Measurements from ENCODE around the gene PPP1R27.
A peak's percentile ranks its signal among the peaks of the same experiment; 100 is the strongest.

PPP1R27 gene

DNA sequence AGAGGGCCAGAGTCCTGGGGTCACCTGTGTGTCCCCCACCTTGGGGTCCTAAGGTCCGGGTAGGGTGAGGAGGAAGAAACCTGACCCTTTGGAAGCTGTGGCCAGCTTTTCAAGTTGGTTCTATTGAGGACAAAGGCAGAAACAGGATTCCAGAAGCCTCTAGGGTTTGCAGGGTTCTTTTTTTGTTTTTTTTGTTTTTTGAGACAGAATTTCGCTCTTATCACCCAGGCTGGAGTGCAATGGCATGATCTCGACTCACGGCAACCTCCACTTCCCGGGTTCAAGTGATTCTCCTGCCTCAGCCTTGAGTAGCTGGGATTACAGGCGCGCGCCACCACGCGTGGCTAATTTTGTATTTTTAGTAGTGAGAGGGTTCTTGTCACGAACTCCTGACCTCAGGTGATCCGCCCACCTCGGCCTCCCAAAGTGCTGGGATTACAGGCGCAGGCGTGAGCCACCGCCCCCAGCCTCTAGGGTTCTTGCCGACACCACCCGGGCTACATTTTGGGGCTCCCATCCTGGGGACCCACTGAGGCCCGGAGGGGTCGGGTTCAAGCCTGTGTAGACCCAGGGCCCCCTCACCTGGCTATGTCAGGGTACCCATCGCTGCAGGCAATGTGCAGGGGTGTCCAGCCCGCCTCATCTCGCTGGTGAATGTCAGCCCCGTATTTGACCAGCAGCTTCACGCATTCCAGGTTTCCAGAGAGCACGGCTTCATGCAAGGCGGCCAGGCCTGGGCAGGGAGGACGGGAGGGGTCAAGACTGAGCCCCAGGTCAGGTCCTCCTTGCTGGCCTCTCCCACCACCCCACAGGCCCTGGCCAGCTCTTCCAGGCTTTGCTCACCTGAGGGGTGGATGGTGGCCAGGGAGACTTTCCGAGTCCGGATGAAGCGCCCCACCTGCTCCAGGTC, 674 bp downstream of the PPP1R27 start:
- Histone ChIP-seq H3K36me3 (ENCODE audit: control insufficient read depth in 4 of 4, insufficient read depth in 4 of 4, low read length in 3 of 4) (peaks cover 0 to 4% (median 0%) of the 10 kb centered on the region in 4 experiments), H3K9me3 (ENCODE audit: control extremely low read depth in 1 of 5, control insufficient read depth in 4 of 5, insufficient read depth in 2 of 5, low read depth in 1 of 5, low read length in 4 of 5) (no peaks in the 10 kb centered on the region), H3K4me3 (ENCODE audit: control insufficient read depth in 1 of 7, extremely low read depth in 1 of 7, insufficient read depth in 4 of 7, low read depth in 2 of 7, low read length in 6 of 7) (peak overlapping the region; percentile 13 to 81 (median 54)), H3K27me3 (replicated peaks in 2 of 5; ENCODE audit: control insufficient read depth in 4 of 5, insufficient read depth in 5 of 5, low read length in 4 of 5) (no peaks in the 10 kb centered on the region), H3K4me1 (ENCODE audit: control extremely low read depth in 1 of 4, control insufficient read depth in 4 of 4, insufficient read depth in 4 of 4, low read length in 3 of 4) (peaks cover 0 to 34% (median 27%) of the 10 kb centered on the region in 4 experiments), H3K27ac (ENCODE audit: insufficient read depth in 1 of 2, low read depth in 1 of 2, low read length in 2 of 2, poor library complexity in 1 of 2, severe bottlenecking in 2 of 2) (peak overlapping the region in 1 of 2 experiments; percentile 91)
- POLR2A ChIA-PET = interaction anchor here (1.1 to 1.5 kb wide), 2 partner anchors 9 to 18 kb away, joined by 3 to 4 read pairs; no protein-coding TSS in a partner anchor
- DNase-seq = no peak
- CTCF ChIA-PET = interaction anchor here (0.9 to 2.9 kb wide), 2 partner anchors 12 to 19 kb away, joined by 3 to 9 read pairs; no protein-coding TSS in a partner anchor
- WGBS (ENCODE audit: insufficient coverage) = 84% methylated on average over 24 of the region's 31 CpGs

DNA sequence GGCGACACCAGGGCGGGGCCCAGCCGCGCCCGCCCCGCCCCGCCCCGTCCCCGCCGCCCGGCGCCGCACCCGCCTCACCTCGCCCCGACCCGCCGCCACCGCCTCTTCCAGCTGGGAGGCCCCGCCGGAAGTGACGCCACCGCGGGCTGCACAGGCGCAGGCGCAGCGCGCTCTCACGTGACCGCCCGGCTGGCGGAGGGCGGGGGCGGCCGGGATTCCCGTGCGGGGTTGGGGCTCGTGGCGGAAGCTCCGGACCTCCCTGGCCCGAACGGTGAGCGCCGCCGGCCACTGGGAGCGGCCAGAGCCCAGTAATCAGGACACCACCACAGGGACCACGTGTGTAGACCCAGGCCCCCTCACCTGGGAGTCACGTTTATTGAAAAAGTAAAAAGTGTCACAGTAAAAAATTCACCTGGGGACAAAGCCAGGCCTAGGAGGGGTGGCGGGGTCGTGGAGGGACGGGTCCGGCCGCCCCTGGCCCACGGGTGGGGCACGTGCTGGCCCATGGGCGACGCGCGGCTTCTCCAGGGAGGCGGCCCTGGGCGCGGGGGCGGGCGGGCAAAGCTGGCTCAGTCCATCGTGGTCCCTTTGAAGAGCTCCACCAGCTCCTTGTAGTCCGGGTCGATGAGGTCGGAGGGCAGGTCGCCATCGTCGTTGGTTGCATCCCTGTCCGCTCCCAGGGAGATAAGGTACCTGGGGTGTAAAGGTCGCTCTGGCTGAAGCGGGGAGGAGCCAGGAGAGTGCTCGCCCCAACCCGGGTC, 1.5 kb downstream of the PPP1R27 start, which contains the start of gene MCRIP1:
TSS of gene MCRIP1 (minus strand) at position 132 of the 761 bp plus-strand sequence. CDS start 8,785 bp downstream, outside the sequence.
- peak; percentile 91 to 94 (median 93) for DNase-seq
- H3K4me1 ChIP-seq (ENCODE audit: control extremely low read depth in 1 of 4, control insufficient read depth in 4 of 4, insufficient read depth in 4 of 4, low read length in 3 of 4) = peaks cover 0 to 40% (median 27%) of the 10 kb centered on the region in 4 experiments
- WGBS (ENCODE audit: insufficient coverage) = under 1% methylated on average over 58 of the region's 76 CpGs
- H3K4me3 ChIP-seq (ENCODE audit: control insufficient read depth in 1 of 7, extremely low read depth in 1 of 7, insufficient read depth in 4 of 7, low read depth in 2 of 7, low read length in 6 of 7) = peak within 1 kb of the TSS; percentile 45 to 81 (median 77)
- peak within 1 kb of the TSS; percentile 78 to 91 for H3K27ac ChIP-seq (ENCODE audit: insufficient read depth in 1 of 2, low read depth in 1 of 2, low read length in 2 of 2, poor library complexity in 1 of 2, severe bottlenecking in 2 of 2)
- no peaks in the 10 kb centered on the region for H3K9me3 ChIP-seq (ENCODE audit: control extremely low read depth in 1 of 5, control insufficient read depth in 4 of 5, insufficient read depth in 2 of 5, low read depth in 1 of 5, low read length in 4 of 5)
- no peaks in the 10 kb centered on the region for H3K27me3 ChIP-seq (replicated peaks in 2 of 5; ENCODE audit: control insufficient read depth in 4 of 5, insufficient read depth in 5 of 5, low read length in 4 of 5)
- H3K36me3 ChIP-seq (ENCODE audit: control insufficient read depth in 4 of 4, insufficient read depth in 4 of 4, low read length in 3 of 4) = peaks cover 0 to 4% (median 0%) of the 10 kb centered on the region in 4 experiments
- ChIA-PET CTCF (interaction anchor here (0.9 to 2.9 kb wide), 2 partner anchors 11 to 20 kb away, joined by 3 to 9 read pairs; no protein-coding TSS in a partner anchor), POLR2A (interaction anchor here (0.5 to 1.5 kb wide), 6 partner anchors 10 to 1290 kb away, joined by 3 to 4 read pairs (median 4); no protein-coding TSS in a partner anchor)

DNA sequence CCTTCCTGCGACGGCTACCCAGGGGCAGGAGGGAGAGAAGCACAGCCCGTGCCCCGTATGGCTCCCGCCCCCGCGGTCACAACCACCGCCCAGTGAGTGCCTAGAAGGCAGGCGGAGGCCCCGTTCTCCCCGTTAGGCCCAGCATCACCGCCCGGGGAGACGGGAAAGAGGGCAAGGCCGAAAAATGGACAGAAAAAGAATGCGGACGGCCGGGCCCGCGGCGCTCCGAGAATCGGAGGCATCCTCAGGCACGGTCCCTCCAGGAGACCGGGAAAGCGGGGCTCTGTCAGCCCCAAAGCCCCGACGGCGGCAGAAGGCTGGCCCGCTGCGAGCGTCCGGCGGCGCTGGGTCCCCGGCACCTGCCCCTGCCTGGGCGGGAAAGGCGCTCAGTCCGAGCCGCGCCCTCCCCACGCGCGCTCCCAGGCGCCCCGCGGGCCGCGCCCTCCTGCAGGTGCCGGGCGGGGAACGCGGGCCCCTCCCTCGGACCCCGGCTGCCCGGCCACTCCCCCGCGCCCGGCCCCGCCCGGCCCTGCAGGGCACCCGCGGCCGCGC, 2.2 kb downstream of the PPP1R27 start:
- ChIA-PET POLR2A (interaction anchor here (0.5 to 1.5 kb wide), 5 partner anchors 10 to 1290 kb away, joined by 3 to 4 read pairs (median 4); no protein-coding TSS in a partner anchor), CTCF (interaction anchor here (2.9 kb wide), 1 partner anchor 11 kb away, joined by 9 read pairs; no protein-coding TSS in a partner anchor)
- Histone ChIP-seq H3K4me1 (ENCODE audit: control extremely low read depth in 1 of 4, control insufficient read depth in 4 of 4, insufficient read depth in 4 of 4, low read length in 3 of 4) (peaks cover 0 to 36% (median 27%) of the 10 kb centered on the region in 4 experiments), H3K36me3 (ENCODE audit: control insufficient read depth in 4 of 4, insufficient read depth in 4 of 4, low read length in 3 of 4) (peaks cover 0 to 4% (median 0%) of the 10 kb centered on the region in 4 experiments), H3K9me3 (ENCODE audit: control extremely low read depth in 1 of 5, control insufficient read depth in 4 of 5, insufficient read depth in 2 of 5, low read depth in 1 of 5, low read length in 4 of 5) (no peaks in the 10 kb centered on the region), H3K27ac (ENCODE audit: insufficient read depth in 1 of 2, low read depth in 1 of 2, low read length in 2 of 2, poor library complexity in 1 of 2, severe bottlenecking in 2 of 2) (peak overlapping the region in 1 of 2 experiments; percentile 62), H3K27me3 (replicated peaks in 2 of 5; ENCODE audit: control insufficient read depth in 4 of 5, insufficient read depth in 5 of 5, low read length in 4 of 5) (no peaks in the 10 kb centered on the region), H3K4me3 (ENCODE audit: control insufficient read depth in 1 of 7, extremely low read depth in 1 of 7, insufficient read depth in 4 of 7, low read depth in 2 of 7, low read length in 6 of 7) (peak overlapping the region; percentile 45 to 81 (median 77))
- 0% methylated on average over 56 of the region's 65 CpGs for WGBS (ENCODE audit: insufficient coverage)
- peak in 2 of 3 donors; percentile 40 to 50 for DNase-seq

DNA sequence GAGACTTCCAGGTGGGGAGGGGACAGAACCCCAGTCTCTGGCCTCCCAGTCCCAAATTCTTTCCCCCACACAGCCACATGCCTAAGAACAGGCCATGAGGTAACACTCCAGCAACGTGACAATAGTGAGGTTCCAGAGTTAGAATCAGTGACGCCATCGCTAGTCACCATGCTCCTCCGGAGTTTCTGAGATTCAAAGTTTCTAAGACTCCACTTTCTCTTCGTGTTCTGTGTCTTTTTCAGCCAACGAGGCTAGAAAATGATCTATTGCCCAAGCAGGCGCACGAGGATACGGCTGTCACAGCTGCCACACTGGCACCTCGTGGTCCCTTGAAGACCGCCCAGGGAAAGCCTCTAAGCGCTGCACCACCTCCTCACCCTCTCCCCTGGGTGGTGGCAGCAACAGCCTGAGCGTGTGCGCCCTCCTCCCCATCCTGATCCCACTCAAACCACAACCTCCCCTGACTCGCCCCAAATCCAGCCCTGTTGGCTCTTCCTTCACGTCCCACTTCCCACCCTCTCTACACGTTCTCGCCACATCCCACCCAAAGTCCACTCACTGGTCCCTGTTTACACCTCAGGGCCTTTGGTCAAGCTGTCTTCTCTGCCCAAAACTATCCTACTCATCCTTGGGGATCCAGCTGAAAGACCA, 2.8 kb downstream of the PPP1R27 start:
- peak; percentile 45 to 78 (median 73) for DNase-seq
- no peaks in the 10 kb centered on the region for H3K9me3 ChIP-seq (ENCODE audit: control extremely low read depth in 1 of 5, control insufficient read depth in 4 of 5, insufficient read depth in 2 of 5, low read depth in 1 of 5, low read length in 4 of 5)
- H3K36me3 ChIP-seq (ENCODE audit: control insufficient read depth in 4 of 4, insufficient read depth in 4 of 4, low read length in 3 of 4) = peaks cover 0 to 4% (median 0%) of the 10 kb centered on the region in 4 experiments
- peak overlapping the region in 1 of 2 experiments; percentile 62 for H3K27ac ChIP-seq (ENCODE audit: insufficient read depth in 1 of 2, low read depth in 1 of 2, low read length in 2 of 2, poor library complexity in 1 of 2, severe bottlenecking in 2 of 2)
- ChIA-PET CTCF (no interaction called here), POLR2A (no interaction called here)
- peak overlapping the region; percentile 45 to 81 (median 77) for H3K4me3 ChIP-seq (ENCODE audit: control insufficient read depth in 1 of 7, extremely low read depth in 1 of 7, insufficient read depth in 4 of 7, low read depth in 2 of 7, low read length in 6 of 7)
- peaks cover 0 to 36% (median 27%) of the 10 kb centered on the region in 4 experiments for H3K4me1 ChIP-seq (ENCODE audit: control extremely low read depth in 1 of 4, control insufficient read depth in 4 of 4, insufficient read depth in 4 of 4, low read length in 3 of 4)
- no peaks in the 10 kb centered on the region for H3K27me3 ChIP-seq (replicated peaks in 2 of 5; ENCODE audit: control insufficient read depth in 4 of 5, insufficient read depth in 5 of 5, low read length in 4 of 5)
- WGBS (ENCODE audit: insufficient coverage) = 18% methylated on average over 17 of the region's 18 CpGs

DNA sequence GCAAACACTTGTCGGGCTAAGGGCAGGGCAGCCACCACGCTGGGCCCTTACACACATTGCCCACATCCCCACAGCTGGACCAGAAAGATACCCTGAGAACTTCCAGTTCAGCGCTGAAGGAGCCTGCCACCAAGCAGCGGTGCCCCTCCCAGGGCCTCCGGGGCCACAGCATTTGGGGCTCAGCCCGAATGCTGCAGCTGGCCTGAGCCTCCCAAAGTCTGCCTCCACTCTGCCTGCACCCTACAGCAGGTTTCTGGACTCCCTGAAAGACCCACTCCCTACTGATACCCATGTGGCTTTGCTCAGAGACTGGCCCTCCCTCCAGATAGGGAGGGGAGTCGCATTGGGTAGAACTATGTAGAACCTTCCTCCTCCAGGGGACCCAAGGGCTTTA, 3.3 kb downstream of the PPP1R27 start:
- peaks cover 0 to 4% (median 0%) of the 10 kb centered on the region in 4 experiments for H3K36me3 ChIP-seq (ENCODE audit: control insufficient read depth in 4 of 4, insufficient read depth in 4 of 4, low read length in 3 of 4)
- no peaks in the 10 kb centered on the region for H3K9me3 ChIP-seq (ENCODE audit: control extremely low read depth in 1 of 5, control insufficient read depth in 4 of 5, insufficient read depth in 2 of 5, low read depth in 1 of 5, low read length in 4 of 5)
- H3K4me3 ChIP-seq (ENCODE audit: control insufficient read depth in 1 of 7, extremely low read depth in 1 of 7, insufficient read depth in 4 of 7, low read depth in 2 of 7, low read length in 6 of 7) = peak overlapping the region in 2 of 7 experiments; percentile 77 to 81
- peak in 2 of 3 donors; percentile 38 to 57 for DNase-seq
- no peak overlapping the region for H3K27ac ChIP-seq (ENCODE audit: insufficient read depth in 1 of 2, low read depth in 1 of 2, low read length in 2 of 2, poor library complexity in 1 of 2, severe bottlenecking in 2 of 2)
- no peaks in the 10 kb centered on the region for H3K27me3 ChIP-seq (replicated peaks in 2 of 5; ENCODE audit: control insufficient read depth in 4 of 5, insufficient read depth in 5 of 5, low read length in 4 of 5)
- peaks cover 0 to 36% (median 27%) of the 10 kb centered on the region in 4 experiments for H3K4me1 ChIP-seq (ENCODE audit: control extremely low read depth in 1 of 4, control insufficient read depth in 4 of 4, insufficient read depth in 4 of 4, low read length in 3 of 4)
- WGBS (ENCODE audit: insufficient coverage) = 89% methylated on average over 4 of the region's 7 CpGs
- CTCF ChIA-PET = no interaction called here
- POLR2A ChIA-PET = no interaction called here

DNA sequence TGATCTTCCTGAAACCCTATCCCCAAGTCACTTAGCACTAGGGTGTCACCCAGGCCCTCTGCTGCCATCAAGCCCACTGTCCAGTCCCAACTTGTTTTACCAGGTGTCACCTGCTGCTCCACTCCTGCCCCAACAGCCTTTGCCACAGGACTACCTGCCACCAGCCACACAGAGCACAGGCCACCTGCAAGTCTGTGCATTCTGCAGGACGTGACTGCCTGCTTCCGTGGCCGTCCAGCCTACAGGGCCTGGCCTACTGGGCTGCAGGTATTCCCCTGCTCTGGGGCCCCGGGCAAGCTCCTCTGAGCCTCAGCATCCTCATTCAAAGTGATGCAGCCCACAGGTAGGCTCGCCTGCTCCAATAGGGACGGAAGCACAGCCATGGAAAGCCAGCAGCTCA, 5.0 kb downstream of the PPP1R27 start:
- no peaks in the 10 kb centered on the region for H3K9me3 ChIP-seq (ENCODE audit: control extremely low read depth in 1 of 5, control insufficient read depth in 4 of 5, insufficient read depth in 2 of 5, low read depth in 1 of 5, low read length in 4 of 5)
- CTCF ChIA-PET = interaction anchor here (1.3 kb wide), 1 partner anchor 8 kb away, joined by 5 read pairs; no protein-coding TSS in a partner anchor
- H3K27me3 ChIP-seq (replicated peaks in 2 of 5; ENCODE audit: control insufficient read depth in 4 of 5, insufficient read depth in 5 of 5, low read length in 4 of 5) = no peaks in the 10 kb centered on the region
- H3K4me1 ChIP-seq (ENCODE audit: control extremely low read depth in 1 of 4, control insufficient read depth in 4 of 4, insufficient read depth in 4 of 4, low read length in 3 of 4) = peaks cover 0 to 36% (median 27%) of the 10 kb centered on the region in 4 experiments
- WGBS (ENCODE audit: insufficient coverage) = 98% methylated on average over 6 of the region's 6 CpGs
- H3K4me3 ChIP-seq (ENCODE audit: control insufficient read depth in 1 of 7, extremely low read depth in 1 of 7, insufficient read depth in 4 of 7, low read depth in 2 of 7, low read length in 6 of 7) = no peak overlapping the region
- no peak overlapping the region for H3K27ac ChIP-seq (ENCODE audit: insufficient read depth in 1 of 2, low read depth in 1 of 2, low read length in 2 of 2, poor library complexity in 1 of 2, severe bottlenecking in 2 of 2)
- H3K36me3 ChIP-seq (ENCODE audit: control insufficient read depth in 4 of 4, insufficient read depth in 4 of 4, low read length in 3 of 4) = peaks cover 0 to 4% (median under 1%) of the 10 kb centered on the region in 4 experiments
- POLR2A ChIA-PET = no interaction called here
- DNase-seq = no peak
